Endodermal cell (in vitro differentiated cells): ENCODE data around the gene DLGAP1. TPM values are rescaled to one million over a fixed set of nuclear protein-coding genes. Genes with fewer than 3 reads are reported as not detected.

Experiments
- DNase-seq: peaks from one replicate; pipeline ENCODE4 v3.0.0-alpha.2; 2017
- H3K27ac ChIP-seq: 2 replicates; pipeline ENCODE4 v1.5.1; 2013; ENCODE audit warnings: mild to moderate bottlenecking, low read depth, low read length, moderate library complexity
- H3K27me3 ChIP-seq: 2 replicates; pipeline ENCODE4 v1.6.1; 2013; ENCODE audit warnings: mild to moderate bottlenecking, low read length, moderate library complexity; ENCODE audit not compliant: insufficient read depth, control insufficient read depth, poor library complexity, severe bottlenecking
- H3K36me3 ChIP-seq: 2 replicates; pipeline ENCODE4 v1.7.0; 2013; ENCODE audit warnings: mild to moderate bottlenecking, low read length, moderate library complexity; ENCODE audit not compliant: control insufficient read depth, insufficient read depth
- H3K4me1 ChIP-seq: one replicate; pipeline ENCODE4 v1.7.0; 2013; ENCODE audit warnings: low read length; ENCODE audit not compliant: control insufficient read depth, insufficient read depth
- H3K4me3 ChIP-seq: 2 replicates; pipeline ENCODE4 v1.5.1; 2013; ENCODE audit warnings: mild to moderate bottlenecking, low read length, moderate library complexity
- H3K9ac ChIP-seq: 2 replicates; pipeline ENCODE4 v1.6.1; 2013; ENCODE audit warnings: mild to moderate bottlenecking, low read length, moderate library complexity; ENCODE audit not compliant: poor library complexity, severe bottlenecking; ENCODE audit errors: extremely low read depth
- H3K9me3 ChIP-seq: 2 replicates; pipeline ENCODE4 v1.6.1; 2013; ENCODE audit warnings: mild to moderate bottlenecking, low read length, moderate library complexity; ENCODE audit not compliant: control insufficient read depth
- H3K27ac Mint-ChIP-seq: 2 replicates; pipeline ENCODE4 v1.8.0; 2020; ENCODE audit warnings: mixed read lengths
- H3K27me3 Mint-ChIP-seq: 2 replicates; pipeline ENCODE4 v1.8.0; 2021; ENCODE audit warnings: mild to moderate bottlenecking, mixed read lengths; ENCODE audit not compliant: insufficient read depth
- H3K36me3 Mint-ChIP-seq: 2 replicates; pipeline ENCODE4 v1.8.0; 2020; ENCODE audit warnings: low read depth, mixed read lengths
- H3K4me1 Mint-ChIP-seq: 2 replicates; pipeline ENCODE4 v1.8.0; 2020; ENCODE audit warnings: mixed read lengths
- H3K4me3 Mint-ChIP-seq: 2 replicates; pipeline ENCODE4 v1.8.0; 2020; ENCODE audit warnings: mild to moderate bottlenecking, moderate library complexity, mixed read lengths
- H3K9me3 Mint-ChIP-seq: 2 replicates; pipeline ENCODE4 v1.8.0; 2020; ENCODE audit warnings: mild to moderate bottlenecking, mixed read lengths
- CTCF ChIP-seq: fragments of 200-600 bp; sonication (generic); conservative IDR thresholded peaks from 2 replicates; pipeline ENCODE4 v1.5.0; 2021; ENCODE audit warnings: antibody characterized with exemption, mild to moderate bottlenecking
- WGBS, 2 experiments: methylation state at CpG; one replicate each; pipeline versions ENCODE4 v1.1.5 to v1.1.7; 2013; ENCODE audit warnings: missing lambda C conversion rate in 2 of 2, mixed read lengths in 1 of 2; ENCODE audit not compliant: insufficient coverage in 1 of 2, insufficient read length in 1 of 2; 5-methylcytosine and 5-hydroxymethylcytosine counted together
- total RNA-seq, 2 donors: library from RNA; stranded (reverse); fragmentation: NEBNext Ultra II Directional in 1 of 2; extraction: Animal tissue kit (Norgen Biotek cat#: 25700) in 1 of 2; gene quantifications; 2 replicates in 1 of 2; 3 replicates in 1 of 2; pipeline ENCODE4 v1.2.1, GENCODE V29; 2021

The DLGAP1 gene
- total RNA-seq, 2 donors from 2014 or later: 11.5 to 21.5 TPM

- peaks cover 21% of the 10 kb centered on the region for H3K4me1 Mint-ChIP-seq
These were observed 144.0 kb downstream of the DLGAP1 start for GRCh38 chr18:4311136-4311535.

GRCh38 chr18:4309227-4309626 is 145.9 kb downstream of the DLGAP1 start:
- DNase-seq: no peak
- Mint-ChIP-seq H3K27me3 (no peaks in the 10 kb centered on the region), H3K9me3 (peaks cover 6% of the 10 kb centered on the region), H3K27ac (no peak overlapping the region), H3K36me3 (no peaks in the 10 kb centered on the region), H3K4me3 (no peak overlapping the region), H3K4me1 (peaks cover 21% of the 10 kb centered on the region)
- Histone ChIP-seq H3K9ac (no peak overlapping the region), H3K9me3 (no peaks in the 10 kb centered on the region), H3K4me1 (no peaks in the 10 kb centered on the region), H3K27me3 (no peaks in the 10 kb centered on the region), H3K36me3 (peaks cover 4% of the 10 kb centered on the region), H3K27ac (no peak overlapping the region), H3K4me3 (no peak overlapping the region)
- WGBS, 2 experiments: 86% methylated on average over 5 of the region's 5 CpGs; no CpG with 5 or more reads in 1 of the 2 experiments
- TF ChIP-seq CTCF: no peak

More at GRCh38 chr18:4311136-4311535, 144.0 kb downstream of the DLGAP1 start:
- no peak for TF ChIP-seq CTCF
- WGBS, 2 experiments: 94% methylated on average over 1 of the region's 1 CpG; no CpG with 5 or more reads in 1 of the 2 experiments
- H3K36me3 Mint-ChIP-seq: no peaks in the 10 kb centered on the region
- Histone ChIP-seq H3K4me1 (no peaks in the 10 kb centered on the region), H3K36me3 (peaks cover 4% of the 10 kb centered on the region), H3K27ac (no peak overlapping the region), H3K9me3 (no peaks in the 10 kb centered on the region), H3K4me3 (no peak overlapping the region), H3K27me3 (no peaks in the 10 kb centered on the region), H3K9ac (no peak overlapping the region)
- H3K27ac Mint-ChIP-seq: no peak overlapping the region
- no peak for DNase-seq
- no peak overlapping the region for H3K4me3 Mint-ChIP-seq
- H3K9me3 Mint-ChIP-seq: peaks cover 6% of the 10 kb centered on the region
- no peaks in the 10 kb centered on the region for H3K27me3 Mint-ChIP-seq

GRCh38 chr18:4308576-4308975 is 146.5 kb downstream of the DLGAP1 start:
- H3K9me3 Mint-ChIP-seq: peaks cover 6% of the 10 kb centered on the region
- Histone ChIP-seq H3K4me1 (no peaks in the 10 kb centered on the region), H3K9ac (no peak overlapping the region), H3K27ac (no peak overlapping the region), H3K36me3 (peaks cover 4% of the 10 kb centered on the region), H3K27me3 (no peaks in the 10 kb centered on the region), H3K9me3 (no peaks in the 10 kb centered on the region), H3K4me3 (no peak overlapping the region)
- no peak for DNase-seq
- H3K36me3 Mint-ChIP-seq: no peaks in the 10 kb centered on the region
- H3K27ac Mint-ChIP-seq: no peak overlapping the region
- no peak overlapping the region for H3K4me3 Mint-ChIP-seq
- H3K4me1 Mint-ChIP-seq: peaks cover 18% of the 10 kb centered on the region
- no peak for TF ChIP-seq CTCF
- 86 to 88% methylated on average over 1 to 4 of the region's 5 CpGs for WGBS, 2 experiments
- no peaks in the 10 kb centered on the region for H3K27me3 Mint-ChIP-seq
